GM10248 (cell line): ENCODE measurements around the gene AASS.
"Not testable (repeated sequence)": the region's sequence is repeated elsewhere in the genome, so short reads cannot be mapped to it uniquely, and the experiment has no call there.

ENCODE experiments used
- CTCF ChIA-PET: fragments of 300-600 bp; sonication (Branson Sonifier 250); formaldehyde crosslinking; extraction: SDS; loops from one replicate; lab custom pipeline; 2021; ENCODE audit warnings: antibody characterized with exemption; lab: Yijun Ruan, JAX
- POLR2A ChIA-PET: fragments of 350-650 bp; sonication (Branson Sonifier 250); formaldehyde crosslinking; extraction: SDS; loops from one replicate; lab custom pipeline; 2020; ENCODE audit warnings: antibody characterized with exemption; lab: Yijun Ruan, JAX
- DNase-seq: peaks from one replicate; pipeline ENCODE4 v3.0.0; 2012; ENCODE audit errors: extremely low spot score
- TF ChIP-seq, protein P1 (sequence below): IDR thresholded peaks from 2 replicates; pipeline ENCODE4 v1.5.1; 2012; ENCODE audit warnings: mild to moderate bottlenecking, low read depth; ENCODE audit errors: extremely low read depth, missing control alignments, control extremely low read depth

Gene AASS

DNA sequence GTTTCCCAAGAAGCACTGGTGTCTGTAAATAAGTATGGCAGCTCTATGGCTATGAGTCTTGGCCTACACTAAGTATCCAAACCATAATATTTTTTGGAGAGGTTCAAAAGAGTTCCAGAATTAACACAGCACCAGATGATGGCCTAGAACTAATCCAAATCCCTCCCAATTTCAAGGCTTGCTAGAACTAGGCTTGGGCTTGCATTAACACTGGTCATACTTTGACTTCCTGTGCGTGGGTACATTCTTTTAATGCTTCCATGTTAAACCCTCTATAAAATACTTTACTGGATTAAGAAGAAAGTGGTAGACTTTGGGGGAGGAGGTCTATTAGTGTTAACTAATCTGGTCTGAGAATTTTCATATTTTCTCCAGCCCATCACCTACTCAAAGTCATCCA lies 3.1 kb downstream of the AASS start:
- ChIA-PET CTCF (no interaction called here), POLR2A (no interaction called here)
- TF ChIP-seq, protein P1, sequence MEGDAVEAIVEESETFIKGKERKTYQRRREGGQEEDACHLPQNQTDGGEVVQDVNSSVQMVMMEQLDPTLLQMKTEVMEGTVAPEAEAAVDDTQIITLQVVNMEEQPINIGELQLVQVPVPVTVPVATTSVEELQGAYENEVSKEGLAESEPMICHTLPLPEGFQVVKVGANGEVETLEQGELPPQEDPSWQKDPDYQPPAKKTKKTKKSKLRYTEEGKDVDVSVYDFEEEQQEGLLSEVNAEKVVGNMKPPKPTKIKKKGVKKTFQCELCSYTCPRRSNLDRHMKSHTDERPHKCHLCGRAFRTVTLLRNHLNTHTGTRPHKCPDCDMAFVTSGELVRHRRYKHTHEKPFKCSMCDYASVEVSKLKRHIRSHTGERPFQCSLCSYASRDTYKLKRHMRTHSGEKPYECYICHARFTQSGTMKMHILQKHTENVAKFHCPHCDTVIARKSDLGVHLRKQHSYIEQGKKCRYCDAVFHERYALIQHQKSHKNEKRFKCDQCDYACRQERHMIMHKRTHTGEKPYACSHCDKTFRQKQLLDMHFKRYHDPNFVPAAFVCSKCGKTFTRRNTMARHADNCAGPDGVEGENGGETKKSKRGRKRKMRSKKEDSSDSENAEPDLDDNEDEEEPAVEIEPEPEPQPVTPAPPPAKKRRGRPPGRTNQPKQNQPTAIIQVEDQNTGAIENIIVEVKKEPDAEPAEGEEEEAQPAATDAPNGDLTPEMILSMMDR = no peak
- no peak for DNase-seq

DNA sequence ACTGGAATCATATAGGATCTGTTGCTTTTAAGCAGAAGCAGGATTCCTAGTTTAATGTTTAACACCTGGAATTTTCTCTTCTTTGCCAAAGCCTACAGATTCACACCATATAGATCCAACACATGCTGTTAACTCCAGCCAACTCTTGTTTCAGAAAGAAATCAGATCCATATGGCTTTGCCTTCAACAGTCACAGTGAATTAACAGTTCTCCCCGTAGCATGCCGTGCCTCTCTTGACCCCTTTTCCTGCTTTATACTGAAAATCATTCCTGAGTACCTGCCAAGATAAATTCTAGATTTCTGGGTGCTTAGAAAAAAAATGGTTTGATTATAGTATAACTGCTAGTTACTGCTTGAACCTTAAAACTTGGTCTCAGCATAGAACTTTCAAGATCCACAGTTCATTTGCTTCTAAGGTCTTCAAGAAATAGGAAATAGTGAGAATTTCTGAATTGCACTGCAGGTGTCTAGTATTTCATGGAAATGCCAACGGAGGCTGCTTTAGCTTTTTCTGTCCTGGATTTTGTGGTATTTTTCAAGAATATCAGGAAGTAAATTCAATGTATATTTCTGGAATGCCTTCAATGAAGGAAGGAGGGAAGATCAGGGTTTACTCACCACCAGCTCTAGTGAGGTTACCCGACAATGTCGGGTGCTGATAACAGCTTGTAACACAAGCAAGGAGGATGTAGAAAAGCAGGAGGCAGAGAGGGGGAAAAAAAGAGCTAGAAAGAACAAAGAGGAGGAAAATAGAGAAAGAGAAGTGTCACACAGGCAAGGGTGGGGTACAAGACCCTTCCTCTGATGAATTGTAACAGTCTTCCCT lies 6.6 kb downstream of the AASS start:
- DNase-seq = no peak
- ChIA-PET POLR2A (no interaction called here), CTCF (interaction anchor here (1.7 kb wide), 1 partner anchor 11 kb away, joined by 5 read pairs; no protein-coding TSS in a partner anchor)
- TF ChIP-seq, protein P1 = no peak

- CTCF ChIA-PET = interaction anchor here (1.7 kb wide), 1 partner anchor 10 kb away, joined by 5 read pairs; no protein-coding TSS in a partner anchor
- TF ChIP-seq, protein P1 = no peak
- DNase-seq = no peak
- POLR2A ChIA-PET = no interaction called here
Measured at GRCh38 chr7:122136639-122137245, 7.3 kb downstream of the AASS start.

DNA sequence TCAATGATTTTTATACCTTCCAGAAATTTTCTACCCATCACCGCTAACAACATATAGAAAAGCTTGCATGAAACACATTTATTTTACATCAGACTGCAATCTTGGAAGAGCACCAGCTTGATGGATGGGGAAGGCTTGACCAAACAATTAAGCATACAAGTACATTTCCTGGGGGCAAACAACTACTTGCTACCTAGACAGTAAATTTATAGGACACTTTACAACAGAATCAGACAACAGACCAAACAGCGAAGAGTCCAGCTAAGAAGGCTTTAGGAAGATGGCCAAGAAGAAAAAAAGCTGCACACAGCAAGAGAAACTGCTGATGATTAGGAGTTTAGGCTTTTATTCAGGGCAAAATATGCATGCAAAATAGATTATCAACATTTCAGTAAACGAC lies 8.0 kb downstream of the AASS start:
- ChIA-PET POLR2A (no interaction called here), CTCF (interaction anchor here (1.7 kb wide), 1 partner anchor 9 kb away, joined by 5 read pairs; no protein-coding TSS in a partner anchor)
- TF ChIP-seq, protein P1 = no peak
- no peak for DNase-seq

- ChIA-PET POLR2A (no interaction called here), CTCF (no interaction called here)
- DNase-seq = no peak
- TF ChIP-seq, protein P1 = no peak
Measured at GRCh38 chr7:122135275-122135674, 8.8 kb downstream of the AASS start.

GRCh38 chr7:122134793-122135192 lies 9.3 kb downstream of the AASS start:
- DNase-seq, POLR2A ChIA-PET, CTCF ChIA-PET: not testable (repeated sequence)

DNA sequence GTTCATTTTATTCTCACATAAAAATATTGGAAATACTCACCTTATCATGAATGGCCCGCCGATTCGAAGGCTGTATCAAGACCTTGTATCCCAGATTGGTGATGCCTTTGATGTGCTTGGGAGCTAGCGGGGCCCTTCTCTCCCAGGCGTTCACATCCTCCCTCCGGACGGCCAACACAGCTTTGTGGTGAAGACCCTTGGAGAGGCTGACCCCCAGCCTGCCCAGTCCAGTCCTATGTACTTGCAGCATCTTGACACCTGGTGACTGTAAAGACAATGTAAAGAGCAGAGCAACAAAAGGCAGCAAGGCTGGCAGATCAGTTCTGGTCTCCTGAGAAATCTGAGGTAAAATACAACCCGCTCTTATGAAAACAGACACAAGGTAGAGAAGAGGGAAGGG lies 10.6 kb downstream of the AASS start:
- TF ChIP-seq, protein P1 = no peak
- POLR2A ChIA-PET = no interaction called here
- DNase-seq = no peak
- CTCF ChIA-PET = no interaction called here
